Measurements from ENCODE around the gene ATAD5.

Gene ATAD5

DNA sequence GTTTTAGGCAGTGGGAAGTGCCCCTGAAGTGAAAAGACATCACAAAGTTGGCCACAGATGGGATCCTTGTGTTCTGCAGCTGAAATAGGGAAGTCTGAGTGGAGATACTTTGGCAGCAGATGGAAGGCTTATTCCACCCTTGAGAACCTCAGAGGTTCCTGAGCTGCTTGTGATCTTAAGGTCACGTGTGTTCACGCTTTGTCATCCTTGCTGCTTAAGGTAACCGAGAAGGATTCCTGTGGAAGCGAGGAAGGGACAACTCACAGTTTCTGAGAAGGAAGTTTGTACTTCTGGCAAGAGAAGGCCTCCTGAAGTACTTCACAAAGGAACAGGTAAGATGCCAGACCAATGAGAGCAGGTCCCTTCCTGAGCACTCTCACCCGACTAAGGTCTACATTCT is 102.2 kb downstream of the ATAD5 start:
- intact Hi-C loops (cut with DNase I), result no loop called here
- no peak for DNase-seq

DNA sequence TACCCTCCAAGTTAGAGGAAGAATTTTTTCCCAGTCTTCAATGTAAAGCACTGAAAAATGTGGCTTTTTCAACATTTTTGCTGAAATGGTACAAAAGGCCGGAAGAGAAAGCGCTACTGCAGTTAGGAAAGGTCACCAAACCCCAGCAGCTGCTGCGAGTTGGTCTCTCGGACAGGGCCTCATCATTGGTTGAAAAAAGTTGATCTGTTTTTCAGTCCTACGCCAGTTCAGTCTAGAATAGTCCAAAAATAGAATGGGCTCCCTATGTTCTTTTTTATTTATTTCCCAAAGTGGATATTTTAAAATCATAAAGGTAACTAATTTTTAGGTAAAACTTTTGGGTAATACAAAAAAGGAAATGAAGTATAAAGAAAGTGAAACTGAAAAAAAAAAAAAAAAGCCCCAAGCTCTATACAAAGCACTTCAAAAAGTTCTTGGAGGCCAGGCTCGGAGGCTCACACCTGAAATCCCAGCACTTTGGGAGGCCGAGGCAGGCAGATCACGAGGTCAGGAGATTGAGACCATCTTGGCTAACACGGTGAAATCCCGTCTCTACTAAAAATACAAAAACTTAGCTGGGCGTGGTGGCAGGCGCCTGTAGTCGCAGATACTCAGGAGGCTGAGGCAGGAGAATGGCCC is 107.4 kb downstream of the ATAD5 start:
- DNase-seq, result peak in 1 of 10 donors; percentile 38
- intact Hi-C loops (cut with DNase I), result no loop called here

DNA sequence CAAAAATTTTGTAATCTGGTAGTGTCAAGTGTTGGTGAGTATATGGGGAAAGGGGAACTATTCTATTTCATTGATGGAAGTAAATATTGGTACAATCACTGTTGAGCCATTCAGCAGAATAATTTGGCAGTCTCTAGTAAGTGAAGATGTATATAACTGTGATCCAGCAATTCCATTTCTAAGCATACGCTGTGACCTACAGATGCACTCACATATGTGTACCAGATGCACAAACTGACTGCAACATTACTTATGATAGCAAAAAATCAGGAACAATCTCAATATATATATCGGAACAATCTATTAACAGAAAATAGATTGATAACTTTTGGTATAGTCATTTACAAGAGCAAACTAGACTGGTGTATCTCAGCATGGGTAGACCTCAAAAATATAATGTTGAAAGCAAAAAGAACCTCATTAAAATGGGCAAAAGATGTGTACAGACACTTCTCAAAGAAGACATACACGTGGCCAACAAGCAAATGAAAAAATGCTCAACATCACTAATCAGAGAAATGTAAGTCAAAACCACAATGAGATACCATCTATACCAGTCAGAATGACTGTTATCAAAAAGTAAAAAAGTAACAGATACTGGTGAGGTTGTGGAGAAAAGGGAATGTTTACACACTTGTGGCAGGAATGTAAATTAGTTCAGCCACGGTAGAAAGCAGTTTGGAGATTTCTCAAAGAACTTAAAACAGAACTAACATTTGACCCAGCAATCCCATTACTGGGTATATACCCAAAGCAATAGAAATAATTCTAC is 110.7 kb downstream of the ATAD5 start:
- intact Hi-C loops (cut with DNase I), result no loop called here

More for the DNA sequence above, 110.7 kb downstream of the ATAD5 start:
- DNase-seq, result no peak

Measured in posterior cingulate gyrus (tissue), 11 donors.